Measurements from ENCODE around the gene DPP4. TPM values are rescaled to one million over a fixed set of nuclear protein-coding genes. Genes with fewer than 3 reads are reported as not detected.
A peak's percentile ranks its signal among the peaks of the same experiment; 100 is the strongest.
"Not testable (repeated sequence)": the region's sequence is repeated elsewhere in the genome, so short reads cannot be mapped to it uniquely, and the experiment has no call there.

The DPP4 gene
- total RNA-seq, 2 experiments from 2014 or later, result 101 to 107 TPM

DNA sequence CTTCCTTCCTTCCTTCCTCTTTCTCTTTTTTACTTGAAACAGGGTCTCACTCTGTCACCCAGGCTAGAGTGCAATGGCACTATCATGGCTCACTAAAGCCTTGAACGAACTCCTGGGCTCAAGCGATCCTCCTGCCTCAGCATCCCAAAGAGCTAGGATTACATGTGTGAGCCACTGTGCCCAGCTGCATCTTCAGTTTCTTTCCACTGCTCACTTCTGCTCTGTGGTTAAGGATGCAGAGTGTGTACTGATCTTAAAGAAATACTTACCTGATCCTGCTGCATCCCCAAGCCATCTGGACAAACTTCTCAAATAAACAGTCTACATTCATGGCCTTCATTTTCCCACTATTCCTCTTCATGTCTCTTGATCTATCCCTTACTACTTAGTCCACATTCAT, 13.0 kb downstream of the DPP4 start:
- POLR2A ChIA-PET, result interaction anchor here (0.9 to 4.1 kb wide), 3 partner anchors 8 to 69 kb away, joined by 3 to 18 read pairs (median 5); partner anchors contain the start of gene DPP4

DNA sequence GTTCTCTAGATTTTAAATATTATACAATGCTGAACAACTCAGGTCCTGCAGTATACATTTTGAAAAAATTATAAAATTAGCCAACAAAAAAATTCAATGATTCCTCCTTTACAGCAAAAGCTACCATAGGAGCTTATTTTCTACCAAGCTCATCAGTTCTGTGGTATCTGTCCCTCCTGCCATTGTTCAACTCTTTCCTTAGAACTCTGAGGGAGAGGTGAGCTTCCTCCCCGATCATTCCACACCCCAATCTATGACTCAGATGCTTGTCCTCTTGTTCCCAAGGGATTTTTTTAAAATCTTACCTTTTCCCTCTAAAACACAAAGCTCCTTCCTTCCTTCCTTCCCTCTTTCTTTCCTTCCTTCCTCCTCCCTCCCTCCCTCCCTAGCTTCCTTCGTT, 13.5 kb downstream of the DPP4 start:
- Mint-ChIP-seq H3K36me3 (peaks cover 66% of the 10 kb centered on the region), H3K4me3 (peak overlapping the region; percentile 34), H3K27me3 (no peaks in the 10 kb centered on the region), H3K27ac (no peak overlapping the region), H3K4me1 (peaks cover 83% of the 10 kb centered on the region), H3K9me3 (peaks cover 5% of the 10 kb centered on the region)
- ATAC-seq (ENCODE audit: low read depth) (no peak), DNase-seq (no peak)
- POLR2A ChIA-PET, result interaction anchor here (1.0 to 4.1 kb wide), 2 partner anchors 8 to 14 kb away, joined by 5 to 18 read pairs; partner anchors contain the start of gene DPP4

More for the DNA sequence above, 13.0 kb downstream of the DPP4 start:
- no peak for ATAC-seq (ENCODE audit: low read depth)
- Mint-ChIP-seq H3K4me3 (peak overlapping the region; percentile 59), H3K27me3 (no peaks in the 10 kb centered on the region), H3K9me3 (peaks cover 5% of the 10 kb centered on the region), H3K4me1 (peaks cover 80% of the 10 kb centered on the region), H3K27ac (peak overlapping the region; percentile 49), H3K36me3 (peaks cover 66% of the 10 kb centered on the region)
- DNase-seq, result no peak

DNA sequence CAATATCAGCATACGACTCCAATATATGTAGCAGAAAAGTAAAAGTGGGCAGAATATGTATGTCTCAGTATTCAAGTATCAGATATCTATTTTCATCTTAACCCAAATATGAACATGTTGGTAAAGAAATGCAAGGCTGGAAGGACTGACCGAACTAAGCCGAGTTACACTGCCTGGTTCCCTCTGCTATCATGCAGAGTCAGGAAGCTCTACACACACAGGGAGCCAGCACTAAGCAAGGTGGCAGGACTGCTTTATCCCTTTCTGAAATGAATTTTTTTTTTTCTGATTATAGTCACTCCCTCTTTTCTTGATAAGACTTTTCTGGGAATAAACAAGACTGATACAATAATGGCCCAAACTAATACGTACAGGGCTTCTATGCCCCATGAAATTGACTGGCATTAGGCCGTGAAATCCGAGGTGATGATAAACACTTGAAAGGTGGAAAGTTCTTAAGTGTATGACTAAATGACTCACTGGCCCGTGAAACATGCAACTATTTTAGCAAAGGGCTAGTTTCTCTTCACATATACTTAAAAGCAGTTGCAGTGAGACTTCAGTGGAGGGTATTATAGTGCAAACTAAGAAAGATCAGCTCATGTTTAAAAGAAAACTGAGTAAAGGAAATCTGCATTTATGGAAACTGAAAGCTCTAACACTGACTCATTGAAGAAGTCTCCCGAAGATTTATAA, 14.9 kb downstream of the DPP4 start:
- Mint-ChIP-seq H3K9me3 (peaks cover 5% of the 10 kb centered on the region), H3K4me1 (peaks cover 80% of the 10 kb centered on the region), H3K27ac (peak overlapping the region; percentile 90), H3K4me3 (peak overlapping the region; percentile 78), H3K27me3 (no peaks in the 10 kb centered on the region), H3K36me3 (peaks cover 71% of the 10 kb centered on the region)
- ATAC-seq (ENCODE audit: low read depth), result peak; percentile 55
- DNase-seq, result no peak
- POLR2A ChIA-PET, result interaction anchor here (0.8 to 4.1 kb wide), 3 partner anchors 10 to 67 kb away, joined by 3 to 18 read pairs (median 17); partner anchors contain the start of gene DPP4

DNA sequence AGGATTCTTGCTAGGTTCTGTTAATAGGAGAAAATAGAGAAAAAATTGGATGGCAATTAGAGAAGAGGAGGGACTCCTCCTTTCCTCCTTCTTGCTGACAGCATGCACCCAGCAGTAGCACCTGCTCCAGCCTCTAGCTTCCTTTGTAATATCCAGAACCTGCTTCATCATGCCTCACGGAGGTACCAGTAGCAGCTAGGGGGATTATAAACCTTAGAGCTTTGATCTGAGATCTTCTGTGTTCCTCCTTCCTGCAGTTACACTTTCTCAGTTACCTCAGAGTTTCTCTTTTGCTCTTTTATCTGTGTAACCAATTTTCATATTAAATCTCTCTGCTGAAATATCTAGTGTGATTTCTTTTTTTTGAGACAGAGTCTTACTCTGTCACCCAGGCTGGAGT, 16.6 kb downstream of the DPP4 start:
- H3K27ac Mint-ChIP-seq, result peak overlapping the region; percentile 90
- H3K4me3 Mint-ChIP-seq, result peak overlapping the region; percentile 54
- DNase-seq (no peak), ATAC-seq (ENCODE audit: low read depth) (peak; percentile 63)
- H3K9me3 Mint-ChIP-seq, result peaks cover 5% of the 10 kb centered on the region
- H3K27me3 Mint-ChIP-seq, result no peaks in the 10 kb centered on the region
- POLR2A ChIA-PET, result interaction anchor here (1.2 to 4.1 kb wide), 4 partner anchors 11 to 46 kb away, joined by 3 to 18 read pairs (median 6); partner anchors contain the start of gene DPP4
- H3K36me3 Mint-ChIP-seq, result peaks cover 73% of the 10 kb centered on the region
- H3K4me1 Mint-ChIP-seq, result peaks cover 69% of the 10 kb centered on the region

DNA sequence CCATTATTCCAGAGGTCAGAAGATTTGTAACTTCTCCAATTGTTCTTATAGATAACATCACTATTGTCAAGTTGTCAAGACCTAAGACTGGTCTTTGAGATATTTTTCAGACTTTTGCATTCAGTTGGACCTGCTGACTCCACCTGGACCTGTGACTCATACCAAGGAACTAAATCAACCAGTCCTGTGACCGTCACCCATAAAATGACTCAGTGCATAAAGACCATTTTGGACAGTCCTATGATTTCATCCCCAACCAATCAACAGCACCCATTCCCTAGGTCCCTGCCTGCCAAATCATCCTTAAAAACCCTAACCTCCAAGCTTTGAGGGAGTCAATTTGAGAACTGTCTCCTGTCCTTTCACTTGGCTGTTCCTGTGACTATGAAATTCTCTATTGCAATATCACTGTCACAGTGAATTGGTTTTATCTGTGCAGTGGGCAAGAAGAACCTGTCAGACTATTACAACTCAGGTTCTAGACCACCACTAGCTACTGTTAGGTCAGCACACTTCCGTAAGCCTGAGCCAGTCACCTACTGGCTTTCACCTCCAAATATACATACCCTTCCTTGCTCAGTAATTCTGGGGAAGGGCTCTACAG, 17.1 kb downstream of the DPP4 start:
- H3K4me1 Mint-ChIP-seq, result peaks cover 69% of the 10 kb centered on the region
- H3K9me3 Mint-ChIP-seq, result peaks cover 5% of the 10 kb centered on the region
- peak overlapping the region; percentile 54 for H3K4me3 Mint-ChIP-seq
- peak overlapping the region; percentile 90 for H3K27ac Mint-ChIP-seq
- POLR2A ChIA-PET, result interaction anchor here (1.2 to 4.1 kb wide), 4 partner anchors 12 to 45 kb away, joined by 3 to 18 read pairs (median 6); partner anchors contain the start of gene DPP4
- H3K27me3 Mint-ChIP-seq, result no peaks in the 10 kb centered on the region
- DNase-seq (no peak), ATAC-seq (ENCODE audit: low read depth) (no peak)
- H3K36me3 Mint-ChIP-seq, result peaks cover 75% of the 10 kb centered on the region

DNA sequence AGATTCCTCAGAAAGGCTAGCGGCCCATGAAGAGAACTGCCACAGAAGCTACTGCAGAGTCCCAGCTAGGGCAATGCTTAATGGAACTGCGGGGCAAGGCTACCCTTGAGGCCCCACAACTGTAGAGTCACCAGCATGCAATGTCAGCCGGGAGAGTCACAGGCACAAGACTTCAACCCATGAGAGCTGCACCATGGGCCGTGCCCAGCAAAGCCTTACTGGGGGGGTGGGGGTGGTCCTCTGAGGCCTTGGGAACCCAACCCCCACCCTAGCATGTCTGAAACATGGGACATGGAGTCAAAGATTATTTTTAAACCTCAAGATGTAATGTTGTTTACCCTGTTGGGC, 20.2 kb downstream of the DPP4 start:
- DNase-seq (no peak), ATAC-seq (ENCODE audit: low read depth) (no peak)
- POLR2A ChIA-PET, result no interaction called here
- Mint-ChIP-seq H3K36me3 (peaks cover 73% of the 10 kb centered on the region), H3K27ac (no peak overlapping the region), H3K4me3 (no peak overlapping the region), H3K27me3 (no peaks in the 10 kb centered on the region), H3K9me3 (peaks cover 5% of the 10 kb centered on the region), H3K4me1 (peaks cover 53% of the 10 kb centered on the region)

DNA sequence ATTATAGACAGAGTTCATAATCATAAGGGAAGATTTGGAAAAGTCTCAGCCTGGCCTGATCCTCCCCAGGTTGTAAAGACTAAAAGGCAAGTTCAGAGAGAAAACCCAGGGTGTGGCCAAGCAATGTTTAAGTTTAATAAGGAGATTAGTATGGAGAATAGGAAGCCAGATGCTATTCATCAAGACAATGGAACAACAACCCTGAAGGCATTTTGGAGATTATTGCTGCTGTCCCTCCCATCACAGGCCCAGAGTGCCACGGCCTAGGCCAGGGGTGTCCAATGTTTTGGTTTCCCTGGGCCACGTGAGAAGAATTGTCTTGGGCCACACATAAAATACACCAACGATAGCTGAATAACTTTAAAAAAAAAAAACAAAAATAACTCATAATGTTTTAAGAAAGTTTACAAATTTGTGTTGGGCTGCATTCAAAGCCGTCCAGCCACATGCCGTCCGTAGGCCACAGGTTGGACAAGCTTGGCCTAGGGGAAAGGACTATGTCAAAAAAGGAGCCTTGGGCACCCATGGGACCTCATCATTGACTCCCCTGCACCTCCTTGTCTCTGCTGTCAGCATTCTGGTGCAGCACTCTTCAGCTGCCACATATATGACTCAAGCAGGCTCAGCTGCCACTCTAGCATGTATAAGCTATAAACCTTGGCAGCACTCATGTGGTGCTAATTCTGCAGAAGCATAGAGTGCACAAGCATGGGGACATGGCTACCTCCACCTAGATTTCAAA, 20.8 kb downstream of the DPP4 start:
- Mint-ChIP-seq H3K27ac (no peak overlapping the region), H3K36me3 (peaks cover 77% of the 10 kb centered on the region), H3K4me3 (no peak overlapping the region), H3K27me3 (no peaks in the 10 kb centered on the region), H3K4me1 (peaks cover 54% of the 10 kb centered on the region), H3K9me3 (peaks cover 5% of the 10 kb centered on the region)
- DNase-seq (no peak), ATAC-seq (ENCODE audit: low read depth) (no peak)
- POLR2A ChIA-PET, result interaction anchor here (0.7 kb wide), 1 partner anchor 20 kb away, joined by 3 read pairs; no protein-coding TSS in a partner anchor

DNA sequence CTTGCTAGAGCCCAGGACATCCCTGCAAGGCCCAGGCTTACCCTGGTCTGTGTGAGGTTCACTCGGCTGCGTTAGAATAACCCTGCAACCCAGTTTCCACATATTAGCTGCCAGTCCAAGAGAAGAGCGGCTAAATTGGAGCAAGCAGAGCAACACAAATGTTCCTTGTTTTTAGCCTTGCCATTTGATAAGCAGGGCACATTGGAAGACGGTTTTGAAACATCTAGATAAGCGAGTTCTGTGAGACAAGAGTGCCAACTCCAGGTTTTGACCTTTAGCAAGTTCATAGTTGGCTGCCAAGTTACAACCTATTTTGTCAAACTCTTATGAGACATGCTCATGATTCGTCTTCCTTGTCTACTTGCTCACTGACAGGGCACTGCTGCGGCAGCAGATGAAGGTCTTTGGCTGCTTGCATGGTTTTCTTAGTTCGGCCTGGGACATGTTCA, 23.5 kb downstream of the DPP4 start:
- DNase-seq (no peak), ATAC-seq (ENCODE audit: low read depth) (no peak)
- H3K27ac Mint-ChIP-seq, result peak overlapping the region; percentile 39
- H3K4me1 Mint-ChIP-seq, result peaks cover 33% of the 10 kb centered on the region
- no peaks in the 10 kb centered on the region for H3K27me3 Mint-ChIP-seq
- no peaks in the 10 kb centered on the region for H3K9me3 Mint-ChIP-seq
- POLR2A ChIA-PET, result no interaction called here
- H3K36me3 Mint-ChIP-seq, result peaks cover 60% of the 10 kb centered on the region
- no peak overlapping the region for H3K4me3 Mint-ChIP-seq

DNA sequence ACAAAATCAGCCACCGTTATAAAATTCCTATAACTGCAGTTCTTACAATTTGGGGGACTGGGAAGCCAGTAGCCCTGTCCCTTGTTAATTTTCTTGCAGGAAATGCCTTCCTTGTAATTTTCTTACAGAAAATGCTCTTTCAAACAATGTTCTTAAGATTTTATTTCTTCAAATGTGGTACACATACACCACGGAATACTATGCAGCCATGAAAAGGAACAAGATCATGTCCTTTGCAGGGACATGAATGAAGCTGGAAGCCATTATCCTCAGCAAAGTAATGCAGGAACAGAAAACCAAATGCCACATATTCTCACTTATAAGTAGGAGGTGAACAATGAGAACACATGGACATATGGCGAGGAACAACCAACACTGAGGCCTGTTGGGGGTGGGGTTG, 24.9 kb downstream of the DPP4 start:
- H3K27ac Mint-ChIP-seq; H3K4me3 Mint-ChIP-seq; H3K9me3 Mint-ChIP-seq; H3K27me3 Mint-ChIP-seq; ATAC-seq (ENCODE audit: low read depth); POLR2A ChIA-PET; DNase-seq: not testable (repeated sequence)
- Mint-ChIP-seq H3K36me3 (peaks cover 45% of the 10 kb centered on the region), H3K4me1 (peaks cover 24% of the 10 kb centered on the region)

DNA sequence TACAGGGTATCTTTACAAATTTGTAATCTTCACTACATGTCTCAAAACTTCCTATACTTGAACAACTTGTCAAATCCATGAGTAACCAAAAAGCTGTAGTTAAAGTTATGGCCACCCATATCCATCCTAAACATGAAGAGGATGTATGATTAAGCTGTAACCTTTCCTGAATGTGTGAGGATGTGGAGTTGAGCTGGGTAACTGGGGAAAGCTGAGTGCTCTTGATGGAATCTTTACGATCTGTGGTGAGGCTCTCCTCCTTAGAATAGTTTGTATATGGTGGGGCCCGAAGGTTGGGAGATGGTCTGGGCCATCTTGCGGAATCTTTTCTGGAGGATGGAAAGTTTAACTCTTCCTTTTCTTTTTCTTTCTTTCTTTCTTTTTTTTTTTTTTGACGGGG, 29.4 kb downstream of the DPP4 start:
- no peak overlapping the region for H3K4me3 Mint-ChIP-seq
- H3K27ac Mint-ChIP-seq, result no peak overlapping the region
- peaks cover 47% of the 10 kb centered on the region for H3K36me3 Mint-ChIP-seq
- H3K9me3 Mint-ChIP-seq, result peaks cover 3% of the 10 kb centered on the region
- no peak for ATAC-seq (ENCODE audit: low read depth)
- peaks cover 18% of the 10 kb centered on the region for H3K4me1 Mint-ChIP-seq
- DNase-seq, result no peak
- POLR2A ChIA-PET, result no interaction called here
- no peaks in the 10 kb centered on the region for H3K27me3 Mint-ChIP-seq

DNA sequence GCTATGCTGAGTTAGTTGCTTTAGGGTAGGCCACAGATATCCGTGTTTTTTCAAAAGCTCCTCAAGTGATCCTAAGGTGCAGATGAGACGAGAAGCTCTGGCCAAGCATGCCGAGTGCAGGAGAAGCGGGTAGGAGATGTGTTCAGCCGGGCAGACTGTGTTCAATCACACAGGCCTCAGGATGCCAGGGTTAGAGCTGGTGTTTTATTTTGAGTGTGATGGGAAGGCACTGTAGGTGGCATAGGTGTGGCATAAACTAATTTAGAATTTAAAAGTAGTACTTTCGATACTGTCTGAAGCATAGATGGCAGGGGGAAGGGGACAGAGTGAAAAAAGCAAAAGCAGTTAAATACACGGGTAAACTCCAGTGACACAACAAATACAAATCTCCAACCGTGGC, 30.9 kb downstream of the DPP4 start:
- DNase-seq, result no peak
- H3K9me3 Mint-ChIP-seq, result peaks cover 3% of the 10 kb centered on the region
- H3K36me3 Mint-ChIP-seq, result peaks cover 45% of the 10 kb centered on the region
- no peak for ATAC-seq (ENCODE audit: low read depth)
- H3K4me1 Mint-ChIP-seq, result peaks cover 10% of the 10 kb centered on the region
- POLR2A ChIA-PET, result interaction anchor here (1.0 kb wide), 1 partner anchor 19 kb away, joined by 4 read pairs; no protein-coding TSS in a partner anchor
- H3K4me3 Mint-ChIP-seq, result no peak overlapping the region
- H3K27me3 Mint-ChIP-seq, result no peaks in the 10 kb centered on the region
- H3K27ac Mint-ChIP-seq, result no peak overlapping the region

DNA sequence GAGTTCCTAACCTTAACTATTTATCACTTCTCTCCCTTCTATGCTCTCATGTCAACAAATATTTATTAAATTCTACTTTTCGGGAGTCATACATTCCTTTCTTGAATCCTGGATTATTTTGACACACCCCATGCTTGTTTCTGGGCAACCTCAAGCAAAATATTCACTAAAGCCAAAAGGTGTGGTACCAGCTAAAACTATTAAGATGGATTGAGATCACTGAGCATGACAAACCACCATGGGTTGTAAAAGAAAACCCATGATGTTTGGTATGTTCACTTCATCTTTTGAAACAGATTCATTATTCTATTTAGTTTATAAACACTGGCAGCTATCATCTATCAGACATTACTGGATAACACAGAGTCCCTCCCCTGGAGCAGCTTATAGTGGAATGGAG, 32.5 kb downstream of the DPP4 start:
- Mint-ChIP-seq H3K9me3 (peaks cover 3% of the 10 kb centered on the region), H3K27me3 (no peaks in the 10 kb centered on the region), H3K27ac (no peak overlapping the region), H3K4me3 (no peak overlapping the region), H3K36me3 (peaks cover 53% of the 10 kb centered on the region), H3K4me1 (peaks cover 10% of the 10 kb centered on the region)
- DNase-seq (no peak), ATAC-seq (ENCODE audit: low read depth) (no peak)
- POLR2A ChIA-PET, result no interaction called here

DNA sequence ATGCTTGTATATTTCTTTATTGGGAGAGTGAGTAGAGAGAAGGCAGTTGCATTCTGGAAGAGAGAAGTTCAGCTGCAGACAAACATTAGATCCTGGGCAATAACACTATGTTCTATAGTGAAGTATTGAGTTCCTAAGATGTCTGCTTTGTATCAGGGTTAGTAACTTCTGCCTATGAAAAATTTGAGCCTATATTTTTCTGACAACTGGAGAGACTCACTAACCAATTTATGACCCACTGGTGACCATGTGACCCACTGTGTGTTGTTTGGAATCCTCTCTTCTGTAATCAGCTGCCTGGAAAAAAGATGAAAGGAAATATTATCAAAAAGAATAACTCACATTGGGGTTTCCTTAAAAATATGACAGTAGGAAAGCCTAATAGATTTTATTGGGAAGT, 35.3 kb downstream of the DPP4 start:
- Mint-ChIP-seq H3K4me3 (no peak overlapping the region), H3K9me3 (peaks cover 3% of the 10 kb centered on the region), H3K27me3 (no peaks in the 10 kb centered on the region), H3K4me1 (peaks cover 13% of the 10 kb centered on the region), H3K36me3 (peaks cover 75% of the 10 kb centered on the region), H3K27ac (no peak overlapping the region)
- POLR2A ChIA-PET, result no interaction called here
- ATAC-seq (ENCODE audit: low read depth) (no peak), DNase-seq (no peak)
